DND-41 (cell line): ENCODE results near the gene WNT1.

Experiments
- CTCF ChIP-seq: IDR thresholded peaks from 2 replicates; pipeline ENCODE4 v1.5.1; 2012; ENCODE audit warnings: borderline replicate concordance, low read length, moderate library complexity, mild to moderate bottlenecking; ENCODE audit not compliant: poor library complexity, severe bottlenecking; ENCODE audit errors: extremely low read depth
- EZH2 ChIP-seq: IDR thresholded peaks from 3 replicates; pipeline ENCODE4 v1.6.1; 2012; ENCODE audit warnings: borderline replicate concordance, low read depth, mild to moderate bottlenecking, moderate library complexity, low read length, inconsistent platforms; ENCODE audit not compliant: severe bottlenecking

GRCh38 chr12:49030714-49031572 lies 52.8 kb downstream of the WNT1 start:
- TF ChIP-seq CTCF = no peak
- TF ChIP-seq EZH2 = no peak
